Activated CD8-positive, alpha-beta memory T cell treated with anti-CD3 and anti-CD28 coated beads, Interleukin-2, amount 10 ng/mL, durations not matched to agents 7 days and 5 days (primary cell): ENCODE measurements around the gene CASD1. TPM values are rescaled to one million over a fixed set of nuclear protein-coding genes. Genes with fewer than 3 reads are reported as not detected.
A peak's percentile ranks its signal among the peaks of the same experiment; 100 is the strongest.

Source experiments
- ATAC-seq: fragments of 150-1000 bp; cut with Tn5 transposase; one replicate; pipeline ENCODE4 v1.10.0; 2021; ENCODE audit warnings: moderate library complexity
- CTCF ChIA-PET: fragments of 350-600 bp; sonication (Branson Sonifier 250); formaldehyde crosslinking; loops from one replicate; lab custom pipeline; 2021; ENCODE audit warnings: antibody characterized with exemption; lab: Charles Lee
- DNase-seq: peaks from one replicate; pipeline ENCODE4 v3.0.0-alpha.2; 2020
- H3K27ac Mint-ChIP-seq: one replicate; pipeline ENCODE4 v1.8.0; 2021; ENCODE audit warnings: mild to moderate bottlenecking, mixed read lengths
- H3K27me3 Mint-ChIP-seq: one replicate; pipeline ENCODE4 v1.8.0; 2021; ENCODE audit warnings: mixed read lengths
- H3K36me3 Mint-ChIP-seq: one replicate; pipeline ENCODE4 v1.8.0; 2021; ENCODE audit warnings: mild to moderate bottlenecking, mixed read lengths
- H3K4me1 Mint-ChIP-seq: one replicate; pipeline ENCODE4 v1.8.0; 2021; ENCODE audit warnings: mixed read lengths
- H3K4me3 Mint-ChIP-seq: one replicate; pipeline ENCODE4 v1.8.0; 2021; ENCODE audit warnings: mild to moderate bottlenecking, moderate library complexity, mixed read lengths
- H3K9me3 Mint-ChIP-seq: one replicate; pipeline ENCODE4 v1.8.0; 2022; ENCODE audit warnings: low read depth, mixed read lengths
- total RNA-seq, 2 experiments: library from RNA; stranded (reverse); gene quantifications; one replicate each; pipeline ENCODE4 v1.2.3, GENCODE V29; 2021

Gene CASD1
- total RNA-seq, 2 experiments from 2014 or later, result 11.9 to 13.6 TPM

DNA sequence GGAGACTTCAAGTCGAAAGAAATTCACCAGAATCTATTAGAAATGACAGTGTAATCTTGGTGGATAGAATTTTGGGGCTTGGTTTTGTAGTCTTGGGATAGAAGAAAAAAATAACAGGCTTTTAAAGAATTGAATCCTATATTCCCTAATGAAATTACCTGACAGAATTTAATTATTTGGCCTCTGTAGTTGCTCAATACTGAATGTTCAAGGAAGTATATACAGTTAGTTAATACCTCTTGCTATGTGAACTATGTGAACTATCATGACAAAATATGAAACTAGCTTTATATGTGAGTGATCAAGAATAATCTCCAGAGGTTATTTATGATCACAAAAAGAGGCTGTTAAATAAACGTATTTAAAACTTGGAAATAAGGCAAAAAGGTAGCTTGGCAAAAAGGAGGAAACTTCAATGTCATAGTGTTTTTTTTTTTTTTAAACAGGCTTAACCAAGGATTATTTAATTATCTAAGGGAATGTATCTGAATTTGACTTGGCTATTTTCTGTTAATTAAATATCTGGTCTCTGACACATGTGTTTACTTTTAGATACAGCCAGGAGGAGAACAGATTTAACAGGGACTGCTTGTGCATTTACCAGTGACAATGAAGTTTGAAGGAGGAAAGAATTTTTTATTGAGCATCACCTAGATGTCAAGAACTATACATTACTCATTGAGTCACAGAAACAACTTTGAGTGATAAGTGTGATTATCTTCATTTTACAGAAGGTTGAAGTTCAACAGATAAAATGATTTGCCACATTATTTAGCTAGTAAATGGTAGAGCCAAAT is 11.5 kb upstream of the CASD1 start:
- CTCF ChIA-PET, result interaction anchor here (1.1 kb wide), 1 partner anchor 49 kb away, joined by 3 read pairs; no protein-coding TSS in a partner anchor
- no peak for DNase-seq
- peaks cover 20% of the 10 kb centered on the region for H3K27me3 Mint-ChIP-seq
- no peaks in the 10 kb centered on the region for H3K4me1 Mint-ChIP-seq
- no peak overlapping the region for H3K27ac Mint-ChIP-seq
- no peaks in the 10 kb centered on the region for H3K9me3 Mint-ChIP-seq
- ATAC-seq, result no peak
- H3K4me3 Mint-ChIP-seq, result no peak overlapping the region
- H3K36me3 Mint-ChIP-seq, result peaks cover 1% of the 10 kb centered on the region

GRCh38 chr7:94498918-94499317 is 10.7 kb upstream of the CASD1 start:
- Mint-ChIP-seq H3K36me3 (no peaks in the 10 kb centered on the region), H3K9me3 (no peaks in the 10 kb centered on the region), H3K4me1 (no peaks in the 10 kb centered on the region), H3K4me3 (no peak overlapping the region), H3K27ac (no peak overlapping the region), H3K27me3 (peaks cover 21% of the 10 kb centered on the region)
- ATAC-seq (no peak), DNase-seq (no peak)
- CTCF ChIA-PET, result no interaction called here

GRCh38 chr7:94507462-94507861 is 2.1 kb upstream of the CASD1 start:
- ATAC-seq, result no peak
- H3K4me1 Mint-ChIP-seq, result peaks cover 25% of the 10 kb centered on the region
- DNase-seq, result no peak
- CTCF ChIA-PET, result no interaction called here
- H3K27ac Mint-ChIP-seq, result no peak overlapping the region
- H3K4me3 Mint-ChIP-seq, result no peak overlapping the region
- no peaks in the 10 kb centered on the region for H3K9me3 Mint-ChIP-seq
- peaks cover 9% of the 10 kb centered on the region for H3K36me3 Mint-ChIP-seq
- peaks cover 2% of the 10 kb centered on the region for H3K27me3 Mint-ChIP-seq

GRCh38 chr7:94507962-94508361 is 1.6 kb upstream of the CASD1 start:
- CTCF ChIA-PET, result no interaction called here
- Mint-ChIP-seq H3K4me1 (peaks cover 30% of the 10 kb centered on the region), H3K27ac (no peak overlapping the region), H3K4me3 (no peak overlapping the region), H3K9me3 (no peaks in the 10 kb centered on the region), H3K36me3 (peaks cover 12% of the 10 kb centered on the region), H3K27me3 (peaks cover 2% of the 10 kb centered on the region)
- no peak for ATAC-seq
- DNase-seq, result no peak

GRCh38 chr7:94509887-94510581 is 425 bp downstream of the CASD1 start:
- CTCF ChIA-PET, result interaction anchor here (1.2 kb wide), 1 partner anchor 147 kb away, joined by 3 read pairs; no protein-coding TSS in a partner anchor
- H3K27me3 Mint-ChIP-seq, result no peaks in the 10 kb centered on the region
- peak overlapping the region; percentile 88 for H3K27ac Mint-ChIP-seq
- H3K4me3 Mint-ChIP-seq, result peak overlapping the region; percentile 81
- H3K36me3 Mint-ChIP-seq, result peaks cover 12% of the 10 kb centered on the region
- DNase-seq (peak; percentile 79), ATAC-seq (peak; percentile 86)
- no peaks in the 10 kb centered on the region for H3K9me3 Mint-ChIP-seq
- peaks cover 41% of the 10 kb centered on the region for H3K4me1 Mint-ChIP-seq

- DNase-seq (peak; percentile 61), ATAC-seq (peak; percentile 21)
- Mint-ChIP-seq H3K9me3 (no peaks in the 10 kb centered on the region), H3K27me3 (no peaks in the 10 kb centered on the region), H3K27ac (peak overlapping the region; percentile 86), H3K4me1 (peaks cover 43% of the 10 kb centered on the region), H3K4me3 (peak overlapping the region; percentile 81), H3K36me3 (peaks cover 12% of the 10 kb centered on the region)
- CTCF ChIA-PET, result interaction anchor here (1.2 kb wide), 1 partner anchor 146 kb away, joined by 3 read pairs; no protein-coding TSS in a partner anchor
Observed at GRCh38 chr7:94510582-94511496, 1.2 kb downstream of the CASD1 start.

DNA sequence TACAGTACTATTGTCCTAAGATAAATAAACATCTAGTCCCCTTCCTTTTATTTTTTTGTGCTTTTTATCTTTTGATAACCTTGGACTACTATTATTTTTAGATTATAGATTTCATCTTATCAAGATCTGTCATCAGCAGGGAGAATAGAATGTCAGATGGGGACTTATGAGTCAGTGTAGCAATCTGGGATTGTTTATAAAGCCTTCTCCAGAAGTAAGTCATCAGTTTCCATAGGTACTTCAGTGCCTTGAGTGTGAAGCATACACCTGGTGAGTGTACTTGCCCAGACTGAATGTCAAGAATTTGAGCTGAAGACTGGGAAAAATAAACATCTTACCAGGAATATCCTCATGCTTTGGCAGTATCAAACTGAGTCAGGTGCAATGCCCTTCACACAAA is 2.1 kb downstream of the CASD1 start:
- ATAC-seq (no peak), DNase-seq (no peak)
- CTCF ChIA-PET, result no interaction called here
- H3K27ac Mint-ChIP-seq, result no peak overlapping the region
- no peaks in the 10 kb centered on the region for H3K27me3 Mint-ChIP-seq
- H3K9me3 Mint-ChIP-seq, result no peaks in the 10 kb centered on the region
- peaks cover 46% of the 10 kb centered on the region for H3K4me1 Mint-ChIP-seq
- H3K4me3 Mint-ChIP-seq, result peak overlapping the region; percentile 12
- H3K36me3 Mint-ChIP-seq, result peaks cover 15% of the 10 kb centered on the region

DNA sequence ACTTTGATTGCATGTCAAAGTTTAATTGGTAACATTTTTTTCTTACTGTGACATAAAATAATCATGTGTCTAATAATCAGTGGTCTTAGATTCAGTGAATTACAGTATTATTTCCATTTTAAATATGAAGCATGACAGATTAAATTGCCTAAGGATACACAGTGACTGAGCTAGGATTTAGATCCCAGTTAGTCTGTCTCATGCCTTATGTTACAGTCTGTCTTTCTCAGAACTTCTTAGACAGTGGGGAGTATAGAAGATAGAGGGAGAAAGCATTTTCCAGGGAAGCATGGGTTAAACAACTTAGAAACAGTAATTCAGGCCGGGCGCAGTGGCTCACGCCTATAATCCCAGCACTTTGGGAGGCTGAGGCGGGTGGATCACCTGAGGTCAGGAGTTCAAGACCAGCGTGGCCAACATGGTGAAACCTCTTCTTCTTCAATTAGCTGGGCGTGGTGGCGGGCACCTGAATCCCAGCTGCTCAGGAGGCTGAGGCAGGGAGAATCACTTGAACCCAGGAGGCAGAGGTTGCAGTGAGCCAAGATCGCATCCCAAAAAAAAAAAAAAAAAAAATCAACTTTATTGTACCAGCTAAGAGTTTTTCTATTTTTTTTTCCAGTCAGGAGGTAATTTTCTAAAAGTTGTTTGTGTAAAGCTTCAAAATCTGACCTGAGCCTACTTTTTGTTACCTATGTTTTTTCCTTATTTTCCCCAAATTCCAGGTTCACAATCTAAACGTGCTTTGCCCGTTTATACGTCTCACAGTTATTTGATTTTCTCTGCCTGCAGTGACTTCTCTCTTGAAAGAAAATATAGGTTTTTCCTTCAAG is 3.3 kb downstream of the CASD1 start:
- DNase-seq, result no peak
- Mint-ChIP-seq H3K4me3 (no peak overlapping the region), H3K36me3 (peaks cover 18% of the 10 kb centered on the region), H3K27ac (no peak overlapping the region), H3K4me1 (peaks cover 46% of the 10 kb centered on the region), H3K9me3 (no peaks in the 10 kb centered on the region), H3K27me3 (no peaks in the 10 kb centered on the region)
- CTCF ChIA-PET, result no interaction called here
- no peak for ATAC-seq

GRCh38 chr7:94513565-94513860 is 3.9 kb downstream of the CASD1 start:
- ATAC-seq, result no peak
- H3K27me3 Mint-ChIP-seq, result no peaks in the 10 kb centered on the region
- CTCF ChIA-PET, result no interaction called here

DNA sequence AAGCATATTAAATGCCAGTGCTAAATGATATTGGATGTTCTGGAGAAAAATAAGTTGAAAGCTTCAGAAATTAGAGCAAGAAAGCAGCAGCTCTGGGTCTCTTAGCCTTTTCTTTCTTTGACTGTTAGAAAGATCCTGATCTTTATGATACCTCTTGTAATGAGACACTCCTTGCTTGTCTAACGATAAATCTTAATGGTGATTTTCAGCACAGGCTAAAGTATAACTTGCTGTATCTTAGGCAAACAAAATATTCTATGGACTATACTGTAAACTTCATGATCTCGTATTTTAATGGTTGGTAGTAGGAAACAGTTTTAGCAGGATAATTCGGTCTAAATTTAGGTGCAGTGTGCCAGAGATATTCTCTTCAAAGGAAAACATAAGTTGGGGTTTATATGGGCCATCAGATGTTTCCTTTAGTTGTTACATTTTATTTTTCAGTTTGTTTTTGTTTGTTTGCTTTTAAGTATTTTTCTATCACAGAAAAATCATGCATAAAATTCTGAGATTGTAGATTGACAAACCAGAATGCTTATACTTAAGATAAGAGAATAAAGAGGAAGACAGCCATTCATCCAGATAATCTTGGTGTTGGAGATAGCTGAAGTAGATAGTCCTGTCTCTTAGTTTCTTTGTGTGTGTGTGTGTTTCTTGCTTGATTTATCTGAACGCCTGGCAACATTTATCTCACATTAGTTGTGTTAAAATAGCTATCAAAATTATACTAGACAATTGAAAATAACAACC is 4.7 kb downstream of the CASD1 start:
- Mint-ChIP-seq H3K36me3 (peaks cover 23% of the 10 kb centered on the region), H3K27ac (no peak overlapping the region), H3K4me3 (no peak overlapping the region), H3K4me1 (peaks cover 39% of the 10 kb centered on the region), H3K27me3 (no peaks in the 10 kb centered on the region), H3K9me3 (no peaks in the 10 kb centered on the region)
- no peak for DNase-seq
- ATAC-seq, result no peak
- CTCF ChIA-PET, result no interaction called here

More at GRCh38 chr7:94513565-94513860, 3.9 kb downstream of the CASD1 start:
- no peak for DNase-seq
- peaks cover 20% of the 10 kb centered on the region for H3K36me3 Mint-ChIP-seq
- peaks cover 44% of the 10 kb centered on the region for H3K4me1 Mint-ChIP-seq
- H3K27ac Mint-ChIP-seq, result no peak overlapping the region
- no peak overlapping the region for H3K4me3 Mint-ChIP-seq
- H3K9me3 Mint-ChIP-seq, result no peaks in the 10 kb centered on the region

DNA sequence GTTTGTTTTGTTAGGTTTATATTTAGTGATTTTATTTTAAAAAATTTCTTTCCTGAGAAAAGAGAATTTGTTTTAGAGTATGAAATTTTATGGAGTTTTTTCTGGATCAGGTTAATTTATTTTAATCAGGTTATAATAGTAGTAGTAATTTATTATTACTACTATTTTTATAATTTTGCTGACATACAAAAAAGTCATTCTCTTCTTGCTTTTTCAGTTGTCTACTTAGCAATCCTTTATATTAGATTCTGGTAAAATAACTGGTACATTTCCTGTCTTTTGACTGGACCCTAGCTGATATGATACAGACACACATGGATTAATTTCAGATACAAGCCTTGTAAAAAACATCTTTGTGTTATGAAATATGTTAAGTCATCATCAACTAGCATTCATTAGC is 5.3 kb downstream of the CASD1 start:
- Mint-ChIP-seq H3K4me3 (no peak overlapping the region), H3K36me3 (peaks cover 26% of the 10 kb centered on the region), H3K4me1 (peaks cover 38% of the 10 kb centered on the region), H3K27me3 (no peaks in the 10 kb centered on the region), H3K9me3 (no peaks in the 10 kb centered on the region), H3K27ac (no peak overlapping the region)
- CTCF ChIA-PET, result interaction anchor here (0.6 kb wide), 1 partner anchor 898 kb away, joined by 3 read pairs; no protein-coding TSS in a partner anchor
- DNase-seq (no peak), ATAC-seq (no peak)

DNA sequence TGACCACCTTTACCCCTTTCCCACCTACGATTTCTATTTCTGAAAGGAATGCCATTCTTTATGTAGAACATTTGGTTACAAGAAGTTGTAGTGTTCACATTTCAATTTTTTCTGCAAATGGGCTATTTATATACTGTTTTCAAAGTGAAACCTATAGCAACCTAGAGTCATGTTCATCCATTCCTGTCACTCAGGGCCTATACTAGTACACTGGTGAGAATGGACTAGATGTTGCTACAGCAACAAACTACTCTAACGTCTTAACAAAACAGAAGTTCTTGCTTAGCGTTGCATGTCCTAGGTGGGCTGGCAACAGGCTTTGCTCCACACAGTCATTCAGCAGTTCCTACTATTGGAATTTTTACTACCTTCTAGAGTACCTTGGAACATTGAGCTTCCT is 16.3 kb downstream of the CASD1 start:
- peaks cover 10% of the 10 kb centered on the region for H3K36me3 Mint-ChIP-seq
- no peak overlapping the region for H3K4me3 Mint-ChIP-seq
- no peaks in the 10 kb centered on the region for H3K9me3 Mint-ChIP-seq
- H3K27ac Mint-ChIP-seq, result no peak overlapping the region
- CTCF ChIA-PET, result no interaction called here
- no peaks in the 10 kb centered on the region for H3K27me3 Mint-ChIP-seq
- no peak for DNase-seq
- no peaks in the 10 kb centered on the region for H3K4me1 Mint-ChIP-seq
- ATAC-seq, result no peak
